HepG2 (cell line): ENCODE results near the gene CCNO.

ENCODE experiments used
- EP300 ChIP-seq, 3 experiments: sonication (generic) in 1 of 3; formaldehyde crosslinking in 1 of 3; IDR thresholded peaks; 2 replicates each; pipeline versions ENCODE4 v1.5.1 to v1.6.1; 2011 to 2020; ENCODE audit warnings: low read depth in 2 of 3, low read length in 2 of 3, borderline replicate concordance in 1 of 3, improper control_type of control experiment in 1 of 3, mild to moderate bottlenecking in 1 of 3, missing genetic modification reagents in 1 of 3, moderate library complexity in 1 of 3
- MAFK ChIP-seq, 2 experiments: IDR thresholded peaks in 1 of 2; conservative IDR thresholded peaks in 1 of 2; 2 replicates each; pipeline ENCODE4 v1.6.1; 2011; ENCODE audit warnings: improper control_type of control experiment in 2 of 2, low read length in 2 of 2
- POLR2A ChIP-seq, 2 experiments: IDR thresholded peaks; 2 replicates each; pipeline ENCODE4 v1.6.1; 2011; ENCODE audit warnings: low read depth in 2 of 2, low read length in 2 of 2, mild to moderate bottlenecking in 1 of 2, moderate library complexity in 1 of 2; ENCODE audit not compliant: insufficient read depth in 1 of 2
- ZHX1 ChIP-seq: sonication (generic); formaldehyde crosslinking; IDR thresholded peaks from 2 replicates; pipeline ENCODE4 v1.8.1; 2022; ENCODE audit warnings: low read depth, mild to moderate bottlenecking, missing genetic modification reagents
- ZNF235 ChIP-seq: sonication (generic); formaldehyde crosslinking; IDR thresholded peaks from 2 replicates; pipeline ENCODE4 v1.8.1; 2023; ENCODE audit warnings: mild to moderate bottlenecking, missing genetic modification reagents, borderline replicate concordance

GRCh38 chr5:55188656-55189540, 44.5 kb downstream of the CCNO start:
- TF ChIP-seq MAFK (conservative IDR thresholded peaks at IDR 0.05 in 1 of 2, IDR thresholded peaks at IDR 0.05 in 1 of 2; ENCODE audit: low read length in 2 of 2), result no peak
- TF ChIP-seq EP300 (IDR thresholded peaks at IDR 0.05; ENCODE audit: low read depth in 2 of 2, low read length in 2 of 2), result no peak; a peak in 1 of 4 replicates
- no peak for TF ChIP-seq EP300 (CRISPR knock-in tag; IDR thresholded peaks at IDR 0.05; ENCODE audit: borderline replicate concordance)
- TF ChIP-seq ZNF235, result no peak
- no peak for TF ChIP-seq ZHX1
- no peak for TF ChIP-seq POLR2A (IDR thresholded peaks at IDR 0.05; ENCODE audit: insufficient read depth in 1 of 2, low read depth in 2 of 2, low read length in 2 of 2)
